OCI-LY1 (cell line): Measurements from ENCODE around the gene PLIN5.

Experiments
- H2AFZ ChIP-seq: fragments of 200-600 bp; sonication (generic), shearing (Covaris generic); 2 replicates; pipeline ENCODE4 v1.6.0; 2014; ENCODE audit warnings: antibody characterized with exemption, mild to moderate bottlenecking, low read length
- H3F3A ChIP-seq: fragments of 200-600 bp; sonication (generic), shearing (Covaris generic); 2 replicates; pipeline ENCODE4 v1.6.0; 2014; ENCODE audit warnings: mild to moderate bottlenecking, antibody characterized with exemption, low read length, moderate library complexity; ENCODE audit not compliant: insufficient read depth
- H3K27ac ChIP-seq: fragments of 200-600 bp; sonication (generic); 2 replicates; pipeline ENCODE4 v1.5.1; 2014; ENCODE audit warnings: low read length, mixed run types, mild to moderate bottlenecking, low read depth; ENCODE audit not compliant: poor library complexity, severe bottlenecking
- H3K27me3 ChIP-seq: fragments of 200-600 bp; sonication (generic); 2 replicates; pipeline ENCODE4 v1.6.0; 2014; ENCODE audit warnings: antibody characterized with exemption, mild to moderate bottlenecking, low read length, moderate library complexity; ENCODE audit not compliant: insufficient read depth
- H3K36me3 ChIP-seq: fragments of 200-600 bp; sonication (generic); 2 replicates; pipeline ENCODE4 v1.6.1; 2014; ENCODE audit warnings: mild to moderate bottlenecking, antibody characterized with exemption, low read length, moderate library complexity, mixed read lengths; ENCODE audit not compliant: insufficient read depth
- H3K4me1 ChIP-seq: fragments of 200-600 bp; sonication (generic); 2 replicates; pipeline ENCODE4 v1.5.1; 2014; ENCODE audit warnings: mild to moderate bottlenecking, low read length, moderate library complexity; ENCODE audit not compliant: insufficient read depth, severe bottlenecking
- H3K4me2 ChIP-seq: fragments of 200-600 bp; sonication (generic), shearing (Covaris generic); 2 replicates; pipeline ENCODE4 v1.6.1; 2014; ENCODE audit warnings: low read length
- H3K4me3 ChIP-seq: fragments of 200-600 bp; sonication (generic); 2 replicates; pipeline ENCODE4 v1.5.1; 2014; ENCODE audit warnings: low read length, low read depth, mild to moderate bottlenecking, mixed read lengths; ENCODE audit not compliant: poor library complexity, severe bottlenecking
- H3K79me2 ChIP-seq: fragments of 200-600 bp; shearing (Covaris generic); 2 replicates; pipeline ENCODE4 v1.6.1; 2016; ENCODE audit warnings: mixed run types, low read length, mixed read lengths; ENCODE audit not compliant: insufficient read depth
- H3K9ac ChIP-seq: fragments of 200-600 bp; sonication (generic), shearing (Covaris generic); 2 replicates; pipeline ENCODE4 v1.6.1; 2014; ENCODE audit warnings: mild to moderate bottlenecking, low read length, mixed read lengths
- H3K9me2 ChIP-seq: fragments of 200-600 bp; sonication (generic), shearing (Covaris generic); 2 replicates; pipeline ENCODE4 v1.6.1; 2014; ENCODE audit warnings: low read depth, mild to moderate bottlenecking, low read length, mixed read lengths
- H3K9me3 ChIP-seq: fragments of 200-600 bp; shearing (Covaris generic); 2 replicates; pipeline ENCODE4 v1.6.1; 2014; ENCODE audit warnings: low read length, mixed read lengths
- H4K20me1 ChIP-seq: fragments of 200-600 bp; sonication (generic), shearing (Covaris generic); 2 replicates; pipeline ENCODE4 v1.6.0; 2016; ENCODE audit warnings: mild to moderate bottlenecking, low read length; ENCODE audit not compliant: insufficient read depth
- CTCF ChIP-seq: fragments of 200-600 bp; sonication (generic), shearing (Covaris generic); IDR thresholded peaks from 2 replicates; pipeline ENCODE4 v1.5.1; 2017; ENCODE audit warnings: mild to moderate bottlenecking, antibody characterized with exemption, low read length, moderate library complexity, mixed read lengths
- EZH2 ChIP-seq: fragments of 200-600 bp; sonication (generic), shearing (Covaris generic); IDR thresholded peaks from 2 replicates; pipeline ENCODE4 v1.8.0; 2017; ENCODE audit warnings: borderline replicate concordance, mixed run types, mild to moderate bottlenecking, antibody characterized with exemption, low read length, moderate library complexity, mixed read lengths

Gene PLIN5

DNA sequence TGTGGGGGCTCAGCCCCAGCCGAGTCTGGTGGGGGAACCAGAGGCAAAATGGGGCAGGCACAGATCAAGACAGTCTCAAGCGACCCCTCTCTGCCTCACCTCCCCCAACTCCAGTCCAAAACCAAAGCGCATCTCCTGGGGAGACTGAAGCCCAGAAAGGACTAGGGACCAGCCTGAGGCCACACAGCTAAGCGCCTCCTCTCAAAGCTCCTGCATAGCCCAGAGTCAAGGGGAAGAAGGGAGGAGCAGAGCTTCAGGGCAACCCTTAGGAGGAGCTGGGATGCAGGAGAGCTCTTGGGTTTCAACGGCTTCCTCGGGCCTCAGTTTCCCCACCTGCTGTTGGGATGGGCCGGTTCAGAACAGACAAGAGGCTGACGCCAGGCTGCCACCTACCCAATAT is 44.4 kb upstream of the PLIN5 start:
- Histone ChIP-seq H3K9ac (no peak overlapping the region), H4K20me1 (no peaks in the 10 kb centered on the region), H3K27ac (no peak overlapping the region), H3K79me2 (no peaks in the 10 kb centered on the region), H3K9me2 (no peaks in the 10 kb centered on the region), H3K9me3 (no peaks in the 10 kb centered on the region), H3F3A (no peaks in the 10 kb centered on the region; the same call in 1 of the 2 replicates), H3K36me3 (no peaks in the 10 kb centered on the region), H3K4me1 (peaks cover 2% of the 10 kb centered on the region), H3K4me2 (no peak overlapping the region), H3K27me3 (no peaks in the 10 kb centered on the region; the same call in 1 of the 2 replicates), H2AFZ (no peak overlapping the region), H3K4me3 (no peak overlapping the region)
- TF ChIP-seq CTCF: no peak
- no peak for TF ChIP-seq EZH2

GRCh38 chr19:4578552-4579248 is 43.7 kb upstream of the PLIN5 start:
- H3K4me3 ChIP-seq: no peak overlapping the region
- no peaks in the 10 kb centered on the region for H3K4me1 ChIP-seq
- no peaks in the 10 kb centered on the region for H3K9me3 ChIP-seq
- no peaks in the 10 kb centered on the region for H4K20me1 ChIP-seq
- no peak overlapping the region for H2AFZ ChIP-seq
- no peaks in the 10 kb centered on the region for H3K79me2 ChIP-seq
- H3K27me3 ChIP-seq: no peaks in the 10 kb centered on the region; the same call in 1 of the 2 replicates
- H3K9me2 ChIP-seq: no peaks in the 10 kb centered on the region
- TF ChIP-seq CTCF (no peak), EZH2 (no peak)
- H3K9ac ChIP-seq: no peak overlapping the region
- H3K27ac ChIP-seq: no peak overlapping the region
- H3F3A ChIP-seq: no peaks in the 10 kb centered on the region; the same call in 1 of the 2 replicates
- H3K36me3 ChIP-seq: no peaks in the 10 kb centered on the region
- no peak overlapping the region for H3K4me2 ChIP-seq

GRCh38 chr19:4577020-4577782 is 42.2 kb upstream of the PLIN5 start:
- Histone ChIP-seq H3K27ac (no peak overlapping the region), H3F3A (no peaks in the 10 kb centered on the region; the same call in 1 of the 2 replicates)
- TF ChIP-seq EZH2 (no peak), CTCF (0 out of 2 replicates have a peak, but pooled peaks have one; percentile 2)

More at GRCh38 chr19:4577020-4577782, 42.2 kb upstream of the PLIN5 start:
- Histone ChIP-seq H3K79me2 (no peaks in the 10 kb centered on the region), H3K4me3 (no peak overlapping the region), H3K4me1 (no peaks in the 10 kb centered on the region), H3K4me2 (no peak overlapping the region), H3K9ac (no peak overlapping the region), H4K20me1 (no peaks in the 10 kb centered on the region), H3K36me3 (no peaks in the 10 kb centered on the region), H3K9me3 (no peaks in the 10 kb centered on the region), H3K27me3 (no peaks in the 10 kb centered on the region), H2AFZ (no peak overlapping the region), H3K9me2 (no peaks in the 10 kb centered on the region)
